GM23248 (cell line): ENCODE data around the gene LRRK2.

Experiments used
- EZH2 ChIP-seq: fragments of 200-600 bp; sonication (generic); IDR thresholded peaks from 2 replicates; pipeline ENCODE4 v1.6.1; 2018; ENCODE audit warnings: antibody characterized with exemption, mild to moderate bottlenecking; ENCODE audit not compliant: insufficient read depth, poor library complexity, severe bottlenecking
- EZH2phosphoT487 ChIP-seq: fragments of 200-600 bp; sonication (generic); IDR thresholded peaks from 2 replicates; pipeline ENCODE4 v1.6.1; 2018; ENCODE audit warnings: antibody characterized with exemption, moderate library complexity, mild to moderate bottlenecking, low read depth; ENCODE audit not compliant: insufficient read depth

- no peak for TF ChIP-seq EZH2phosphoT487
- TF ChIP-seq EZH2 = no peak
Observed at GRCh38 chr12:40188558-40189320, 36.1 kb upstream of the LRRK2 start.
